Activated T-helper 9 cell treated with anti-CD3 and anti-CD28 coated beads, Interleukin-2, amount 50 U/mL, for 16 hours (primary cell): ENCODE measurements around the gene GEN1.

Source experiments
- DNase-seq: peaks from one replicate; pipeline ENCODE4 v3.0.0-alpha.2; 2020; ENCODE audit warnings: low read depth

Gene GEN1

GRCh38 chr2:17827316-17827715 lies 73.4 kb downstream of the GEN1 start:
- DNase-seq = no peak

GRCh38 chr2:17827785-17828184 lies 73.8 kb downstream of the GEN1 start:
- DNase-seq = no peak

GRCh38 chr2:17830053-17831034 lies 76.4 kb downstream of the GEN1 start:
- DNase-seq = no peak

DNA sequence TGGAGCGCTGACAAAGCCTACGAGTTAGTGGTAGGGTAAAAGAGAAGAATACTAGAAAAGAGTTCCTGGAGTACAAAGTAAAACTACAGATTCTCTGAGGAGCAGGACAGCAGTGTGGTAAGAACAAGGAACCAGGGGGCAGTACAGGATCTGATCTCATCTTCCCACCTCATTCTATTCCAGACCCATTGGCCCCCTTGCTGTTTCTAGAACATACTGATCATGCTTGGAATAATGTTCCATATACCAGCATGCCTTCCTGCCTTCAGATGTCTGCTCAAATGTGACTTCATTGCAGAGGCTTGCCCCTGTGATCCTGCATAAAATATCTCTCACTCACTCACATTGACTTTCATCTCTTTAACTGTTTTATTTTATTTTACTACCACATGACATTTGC lies 81.6 kb downstream of the GEN1 start:
- DNase-seq = no peak
